ENCODE results near the gene TTLL5. TPM values are rescaled to one million over a fixed set of nuclear protein-coding genes. Genes with fewer than 3 reads are reported as not detected.

The TTLL5 gene
- total and polyA plus RNA-seq, 2 of the 13 experiments (the other 11 are each of a cell fraction or from before 2014, with no cell fraction given): 11.8 to 18.8 TPM

- Histone ChIP-seq H3K4me1 (ENCODE audit: insufficient read depth, low read length) (peaks cover 21% of the 10 kb centered on the region), H3K4me2 (ENCODE audit: low read depth, low read length) (no peak overlapping the region), H3K4me3 (replicated peaks in 1 of 3; ENCODE audit: insufficient read depth in 1 of 3, low read depth in 2 of 3, low read length in 3 of 3) (no peak overlapping the region), H3K9ac (ENCODE audit: insufficient read depth, low read depth, low read length) (no peak overlapping the region), H3K36me3 (replicated peaks in 1 of 2; ENCODE audit: control insufficient read depth in 1 of 2, insufficient read depth in 2 of 2, low read length in 2 of 2) (no peaks in the 10 kb centered on the region), H3K79me2 (ENCODE audit: insufficient read depth, low read length) (no peaks in the 10 kb centered on the region), H4K20me1 (ENCODE audit: insufficient read depth, low read length) (no peaks in the 10 kb centered on the region), H3K27ac (ENCODE audit: extremely low read length, insufficient read depth, low read length) (no peak overlapping the region), H3K27me3 (ENCODE audit: control insufficient read depth in 1 of 2, insufficient read depth in 2 of 2, low read length in 2 of 2) (no peaks in the 10 kb centered on the region), H2AFZ (ENCODE audit: low read length) (no peak overlapping the region), H3K9me3 (ENCODE audit: low read length) (no peaks in the 10 kb centered on the region)
- ATAC-seq (peak; percentile 52), FAIRE-seq (no peak), DNase-seq (ENCODE audit: low spot score) (no peak)
- TF ChIP-seq RFX5 (IDR thresholded peaks at IDR 0.05; ENCODE audit: low read depth, low read length) (no peak), ATF4 (CRISPR knock-in tag; IDR thresholded peaks at IDR 0.05) (no peak), ZNF205 (CRISPR knock-in tag; IDR thresholded peaks at IDR 0.05) (no peak), ZNF329 (CRISPR knock-in tag; IDR thresholded peaks at IDR 0.05; ENCODE audit: low read depth) (no peak), DNMT3B (CRISPR knock-in tag; conservative IDR thresholded peaks at IDR 0.05) (no peak), SMARCC2 (IDR thresholded peaks at IDR 0.05) (no peak), CREM (IDR thresholded peaks at IDR 0.05) (no peak), CREM (CRISPR knock-in tag; IDR thresholded peaks at IDR 0.05) (no peak), ZNF460 (CRISPR knock-in tag; IDR thresholded peaks at IDR 0.05; ENCODE audit: borderline replicate concordance) (no peak), POLR2A (IDR thresholded peaks at IDR 0.05; ENCODE audit: insufficient read depth in 1 of 2, low read depth in 2 of 2, low read length in 2 of 2) (no peak), ZNF7 (CRISPR knock-in tag; IDR thresholded peaks at IDR 0.05) (no peak), ZBTB10 (CRISPR knock-in tag; IDR thresholded peaks at IDR 0.05; ENCODE audit: borderline replicate concordance) (no peak)
- intact Hi-C loops (cut with micrococcal nuclease; ENCODE audit: unreplicated experiment): no loop called here
- ChIA-PET POLR2A (no interaction called here), CTCF (ENCODE audit: low intra/inter-chr PET ratio, low total read pairs) (no interaction called here)
- WGBS (ENCODE audit: low lambda C conversion rate): 60% methylated on average over 1 of the region's 1 CpG
- in situ Hi-C loops (cut with HindIII; ENCODE audit: extremely low pct_ligation_motif_present, low pct_unique_long_range_greater_than_20kb): no loop called here
- no TSS peak for BruUV-seq (replicated peaks)
Measured at GRCh38 chr14:75993567-75994041, 332.6 kb downstream of the TTLL5 start.
